HepG2 (cell line): Measurements from ENCODE around the gene RBPJ. TPM values are rescaled to one million over a fixed set of nuclear protein-coding genes. Genes with fewer than 3 reads are reported as not detected.

Experiments used
- ATAC-seq: fragments of 200-7000 bp; cut with Tn5 transposase; 3 replicates; pipeline ENCODE4 v1.9.1; 2020; ENCODE audit warnings: mild to moderate bottlenecking, moderate library complexity
- BruUV-seq: library from RNA; stranded (reverse); fragments of 400-500 nt; replicated peaks from 2 replicates; lab custom pipeline; 2021; lab: Mats Ljungman, UMichigan
- CTCF ChIA-PET: fragments of 300-600 bp; formaldehyde crosslinking; extraction: SDS; loops from one replicate; lab custom pipeline; 2021; ENCODE audit warnings: low total read pairs, inconsistent platforms, low intra/inter-chr PET ratio; lab: Yijun Ruan, JAX
- POLR2A ChIA-PET: fragments of 350-600 bp; sonication (Branson Sonifier 250); formaldehyde crosslinking; loops from one replicate; lab custom pipeline; 2020; ENCODE audit warnings: antibody characterized with exemption, inconsistent platforms; lab: Yijun Ruan, JAX
- DNase-seq: peaks from one replicate; pipeline ENCODE4 v3.0.0-alpha.2; 2015; ENCODE audit warnings: low spot score
- FAIRE-seq: peaks from 3 replicates; lab custom pipeline; 2011; peaks lifted over from hg19 to GRCh38; lab: Jason Lieb, UNC
- H2AFZ ChIP-seq: one replicate; pipeline ENCODE4 v1.6.1; 2011; ENCODE audit warnings: low read length, inconsistent platforms
- H3K27ac ChIP-seq: fragments of 300-600 bp; 3 replicates; pipeline ENCODE4 v1.8.0; 2011; ENCODE audit warnings: mixed run types, mild to moderate bottlenecking, mixed read lengths, low read length, inconsistent platforms; ENCODE audit not compliant: insufficient read depth; ENCODE audit errors: extremely low read length
- H3K27me3 ChIP-seq, 2 experiments: fragments of 200-600 bp in 1 of 2; 2 replicates in 1 of 2; 3 replicates in 1 of 2; pipeline versions ENCODE4 v1.6.0 to v1.8.0; 2011; ENCODE audit warnings: low read length in 2 of 2, mild to moderate bottlenecking in 2 of 2, moderate library complexity in 2 of 2, inconsistent platforms in 1 of 2; ENCODE audit not compliant: insufficient read depth in 2 of 2, control insufficient read depth in 1 of 2
- H3K36me3 ChIP-seq, 2 experiments: fragments of 200-600 bp in 1 of 2; replicated peaks in 1 of 2; 2 replicates in 1 of 2; 3 replicates in 1 of 2; pipeline versions ENCODE4 v1.5.1 to v1.8.0; 2011; ENCODE audit warnings: low read length in 2 of 2, inconsistent platforms in 1 of 2; ENCODE audit not compliant: insufficient read depth in 2 of 2, control insufficient read depth in 1 of 2
- H3K4me1 ChIP-seq: 2 replicates; pipeline ENCODE4 v1.5.1; 2012; ENCODE audit warnings: low read length, inconsistent platforms; ENCODE audit not compliant: insufficient read depth
- H3K4me2 ChIP-seq: 2 replicates; pipeline ENCODE4 v1.6.0; 2011; ENCODE audit warnings: low read depth, low read length, inconsistent platforms
- H3K4me3 ChIP-seq, 3 experiments: fragments of 200-600 bp in 1 of 3; sonication (generic), shearing (Covaris generic) in 1 of 3; replicated peaks in 1 of 3; 2 replicates each; pipeline ENCODE4 v1.5.1; 2011 to 2016; ENCODE audit warnings: low read length in 3 of 3, inconsistent platforms in 2 of 3, low read depth in 2 of 3, mild to moderate bottlenecking in 2 of 3, control low read depth in 1 of 3, mixed read lengths in 1 of 3; ENCODE audit not compliant: insufficient read depth in 1 of 3
- H3K79me2 ChIP-seq: one replicate; pipeline ENCODE4 v1.6.1; 2011; ENCODE audit warnings: low read length, inconsistent platforms; ENCODE audit not compliant: insufficient read depth
- H3K9ac ChIP-seq: 2 replicates; pipeline ENCODE4 v1.6.0; 2011; ENCODE audit warnings: mild to moderate bottlenecking, low read depth, low read length, inconsistent platforms; ENCODE audit not compliant: insufficient read depth
- H3K9me3 ChIP-seq: 2 replicates; pipeline ENCODE4 v1.5.1; 2012; ENCODE audit warnings: mild to moderate bottlenecking, low read length
- H4K20me1 ChIP-seq: 2 replicates; pipeline ENCODE4 v1.6.0; 2011; ENCODE audit warnings: inconsistent platforms, mild to moderate bottlenecking, low read length, moderate library complexity; ENCODE audit not compliant: insufficient read depth
- GZF1 ChIP-seq: sonication (generic); formaldehyde crosslinking; IDR thresholded peaks from 2 replicates; pipeline ENCODE4 v1.5.1; 2020; ENCODE audit warnings: mild to moderate bottlenecking, missing genetic modification reagents
- HOXA7 ChIP-seq: sonication (generic); formaldehyde crosslinking; IDR thresholded peaks from 2 replicates; pipeline ENCODE4 v1.8.1; 2022; ENCODE audit warnings: mild to moderate bottlenecking, missing genetic modification reagents, moderate library complexity
- IKZF1 ChIP-seq: fragments of 450-650 bp; IDR thresholded peaks from 2 replicates; pipeline ENCODE4 v1.7.1; 2016
- IKZF4 ChIP-seq: sonication (generic); formaldehyde crosslinking; IDR thresholded peaks from 2 replicates; pipeline ENCODE4 v1.5.1; 2020; ENCODE audit warnings: borderline replicate concordance, mild to moderate bottlenecking, low read depth, missing genetic modification reagents; ENCODE audit errors: not compliant biosample characterization
- MEIS2 ChIP-seq: sonication (generic); formaldehyde crosslinking; IDR thresholded peaks from 2 replicates; pipeline ENCODE4 v1.9.0; 2021; ENCODE audit warnings: mild to moderate bottlenecking, missing genetic modification reagents
- NCOA2 ChIP-seq: sonication (generic); formaldehyde crosslinking; IDR thresholded peaks from 2 replicates; pipeline ENCODE4 v1.8.0; 2022; ENCODE audit warnings: inconsistent platforms
- NFE2L1 ChIP-seq: sonication (generic); formaldehyde crosslinking; IDR thresholded peaks from 2 replicates; pipeline ENCODE4 v1.4.0; 2020; ENCODE audit warnings: missing genetic modification reagents, mild to moderate bottlenecking, borderline replicate concordance
- NR2F6 ChIP-seq, 2 experiments: IDR thresholded peaks; 2 replicates each; pipeline ENCODE4 v1.6.1; 2016; ENCODE audit warnings: antibody characterized with exemption in 1 of 2, mild to moderate bottlenecking in 1 of 2
- RFX5 ChIP-seq: IDR thresholded peaks from 2 replicates; pipeline ENCODE4 v1.6.1; 2011; ENCODE audit warnings: low read depth, low read length, improper control_type of control experiment
- SMAD1 ChIP-seq: sonication (generic); formaldehyde crosslinking; IDR thresholded peaks from 2 replicates; pipeline ENCODE4 v1.4.0; 2020; ENCODE audit warnings: missing genetic modification reagents, low read depth, mild to moderate bottlenecking, borderline replicate concordance
- TP53 ChIP-seq: sonication (generic); formaldehyde crosslinking; conservative IDR thresholded peaks from 2 replicates; pipeline ENCODE4 v1.4.0; 2020; ENCODE audit warnings: missing genetic modification reagents
- ZEB1 ChIP-seq: IDR thresholded peaks from 2 replicates; pipeline ENCODE4 v1.6.1; 2012; ENCODE audit warnings: mild to moderate bottlenecking, low read depth, inconsistent platforms; ENCODE audit not compliant: insufficient replicate concordance
- ZNF292 ChIP-seq: sonication (generic); formaldehyde crosslinking; IDR thresholded peaks from 2 replicates; pipeline ENCODE4 v1.8.1; 2022; ENCODE audit warnings: mild to moderate bottlenecking, low read depth, missing genetic modification reagents, borderline replicate concordance
- ZNF530 ChIP-seq: sonication (generic); formaldehyde crosslinking; IDR thresholded peaks from 2 replicates; pipeline ENCODE4 v1.5.0; 2020; ENCODE audit warnings: low read depth, mild to moderate bottlenecking, missing genetic modification reagents
- ZNF800 ChIP-seq: sonication (generic); formaldehyde crosslinking; IDR thresholded peaks from 2 replicates; pipeline ENCODE4 v1.4.0; 2020; ENCODE audit warnings: missing genetic modification reagents
- WGBS: methylation state at CpG from one replicate; pipeline ENCODE4 v1.1.6; 2017; ENCODE audit warnings: low lambda C conversion rate; 5-methylcytosine and 5-hydroxymethylcytosine counted together
- in situ Hi-C: cut with HindIII; loops from 2 replicates; pipeline ENCODE4 v1.10.0; 2017; ENCODE audit warnings: low pct_unique_long_range_greater_than_20kb; ENCODE audit not compliant: extremely low pct_ligation_motif_present
- intact Hi-C: fragments of 100-400 bp; cut with micrococcal nuclease; formaldehyde crosslinking; loops from one replicate; pipeline ENCODE4 v1.10.0; 2022; ENCODE audit not compliant: unreplicated experiment
- polyA plus RNA-seq, 8 experiments: library from polyadenylated mRNA; depleted of rRNA in 3 of 8; stranded (reverse) in 7 of 8; unstranded in 1 of 8; fragments of >200 nt; fragmentation: Illumina TruSeq in 4 of 8; extraction: Trizol in 4 of 8; gene quantifications; 2 replicates each; pipeline versions ENCODE4 v1.2.1 to v1.2.3, GENCODE V29; 2011 to 2016; ENCODE audit warnings: low read depth in 4 of 8, missing spikeins in 1 of 8, mixed read lengths in 1 of 8; ENCODE audit not compliant: insufficient read depth in 1 of 8
- total RNA-seq, 5 experiments: library from RNA; depleted of rRNA; stranded (reverse); fragments of >200 nt; fragmentation: Illumina TruSeq; extraction: Trizol; gene quantifications; 2 replicates each; pipeline ENCODE4 v1.2.3, GENCODE V29; 2016; ENCODE audit warnings: low read depth in 1 of 5

The RBPJ gene
- total and polyA plus RNA-seq, 2 of the 13 experiments (the other 11 are each of a cell fraction or from before 2014, with no cell fraction given) = 25.9 to 33.2 TPM

GRCh38 chr4:26459756-26460530, 139.1 kb downstream of the RBPJ start:
- 77% methylated on average over 10 of the region's 13 CpGs for WGBS
- TF ChIP-seq GZF1 (CRISPR knock-in tag) (no peak), TP53 (CRISPR knock-in tag) (no peak), NR2F6 (IDR thresholded peaks at IDR 0.05) (no peak), NR2F6 (CRISPR knock-in tag; IDR thresholded peaks at IDR 0.05) (no peak)
- Histone ChIP-seq H3K4me2 (no peak overlapping the region), H3K9me3 (no peaks in the 10 kb centered on the region), H3K27me3 (no peaks in the 10 kb centered on the region; a peak in 3 of 5 replicates), H3K4me3 (no peak overlapping the region), H3K4me1 (peaks cover 31% of the 10 kb centered on the region), H3K9ac (no peak overlapping the region), H4K20me1 (no peaks in the 10 kb centered on the region), H2AFZ (no peak overlapping the region), H3K36me3 (no peaks in the 10 kb centered on the region), H3K79me2 (no peaks in the 10 kb centered on the region), H3K27ac (no peak overlapping the region)
- intact Hi-C loops (loop anchor here (1.0 to 2.0 kb wide), 2 partner anchors 260 to 551 kb away; no protein-coding TSS in a partner anchor), in situ Hi-C loops (loop anchor here (10.0 kb wide), 1 partner anchor 265 kb away; no protein-coding TSS in a partner anchor)
- ChIA-PET POLR2A (no interaction called here), CTCF (interaction anchor here (1.7 to 1.9 kb wide), 2 partner anchors 260 to 550 kb away, joined by 9 to 13 read pairs; no protein-coding TSS in a partner anchor)
- no TSS peak for BruUV-seq
- ATAC-seq (no peak), FAIRE-seq (no peak), DNase-seq (no peak)

GRCh38 chr4:26462874-26463273, 142.1 kb downstream of the RBPJ start:
- POLR2A ChIA-PET = no interaction called here
- H3K27ac ChIP-seq = no peak overlapping the region
- H3K36me3 ChIP-seq = no peaks in the 10 kb centered on the region
- H3K9ac ChIP-seq = no peak overlapping the region
- intact Hi-C loops = no loop called here
- H4K20me1 ChIP-seq = no peaks in the 10 kb centered on the region
- DNase-seq = no peak
- H3K4me3 ChIP-seq = no peak overlapping the region
- no peak overlapping the region for H3K4me2 ChIP-seq
- in situ Hi-C loops = loop anchor here (10.0 kb wide), 1 partner anchor 262 kb away; no protein-coding TSS in a partner anchor
- no peaks in the 10 kb centered on the region; a peak in 2 of 5 replicates for H3K27me3 ChIP-seq
- no peak for ATAC-seq
- FAIRE-seq = no peak
- H3K9me3 ChIP-seq = no peaks in the 10 kb centered on the region
- H3K4me1 ChIP-seq = peaks cover 31% of the 10 kb centered on the region
- no TSS peak for BruUV-seq
- H3K79me2 ChIP-seq = no peaks in the 10 kb centered on the region
- CTCF ChIA-PET = no interaction called here
- H2AFZ ChIP-seq = no peak overlapping the region
- WGBS = 31% methylated on average over 2 of the region's 2 CpGs
- TF ChIP-seq NFE2L1 (CRISPR knock-in tag) (no peak), ZNF292 (CRISPR knock-in tag) (no peak), IKZF1 (no peak), ZNF530 (no peak), IKZF4 (CRISPR knock-in tag) (no peak), MEIS2 (CRISPR knock-in tag) (no peak), ZNF800 (CRISPR knock-in tag) (no peak), SMAD1 (CRISPR knock-in tag) (no peak), NCOA2 (CRISPR knock-in tag) (no peak), RFX5 (no peak), HOXA7 (CRISPR knock-in tag) (no peak), ZEB1 (no peak)
